Fibroblast of lung (primary cell): Measurements from ENCODE around the gene ARMC10. TPM values are rescaled to one million over a fixed set of nuclear protein-coding genes. Genes with fewer than 3 reads are reported as not detected.
"Not testable (repeated sequence)": the region's sequence is repeated elsewhere in the genome, so short reads cannot be mapped to it uniquely, and the experiment has no call there.

Experiments used
- DNase-seq, 2 donors: peaks; one replicate each; pipeline versions ENCODE4 v3.0.0 to v3.0.0-alpha.2; 2010; ENCODE audit warnings: low read depth in 2 of 2
- H2AFZ ChIP-seq: 2 replicates; pipeline ENCODE4 v1.5.1; 2012; ENCODE audit warnings: low read length, control low read depth, inconsistent platforms
- H3K27ac ChIP-seq: 2 replicates; pipeline ENCODE4 v1.5.1; 2011; ENCODE audit warnings: low read length, control low read depth; ENCODE audit not compliant: insufficient read depth
- H3K27me3 ChIP-seq: 2 replicates; pipeline ENCODE4 v1.5.1; 2011; ENCODE audit warnings: mild to moderate bottlenecking, low read length; ENCODE audit not compliant: control insufficient read depth, insufficient read depth
- H3K36me3 ChIP-seq: 2 replicates; pipeline ENCODE4 v1.5.1; 2011; ENCODE audit warnings: low read length; ENCODE audit not compliant: control insufficient read depth, insufficient read depth
- H3K4me1 ChIP-seq: 2 replicates; pipeline ENCODE4 v1.5.1; 2011; ENCODE audit warnings: low read length; ENCODE audit not compliant: control insufficient read depth, insufficient read depth; ENCODE audit errors: extremely low read depth
- H3K4me2 ChIP-seq: 2 replicates; pipeline ENCODE4 v1.5.1; 2011; ENCODE audit warnings: low read length, control low read depth; ENCODE audit not compliant: insufficient read depth; ENCODE audit errors: extremely low read depth
- H3K4me3 ChIP-seq, 4 experiments: fragments of 200-600 bp in 1 of 4; sonication (generic) in 1 of 4; replicated peaks in 1 of 4; 2 replicates each; pipeline ENCODE4 v1.5.1; 2011 to 2016; ENCODE audit warnings: low read length in 4 of 4, low read depth in 3 of 4, mild to moderate bottlenecking in 3 of 4, control low read depth in 2 of 4, inconsistent platforms in 1 of 4, mixed read lengths in 1 of 4; ENCODE audit not compliant: insufficient read depth in 1 of 4; ENCODE audit errors: control extremely low read depth in 1 of 4
- H3K79me2 ChIP-seq: 2 replicates; pipeline ENCODE4 v1.5.1; 2012; ENCODE audit warnings: mild to moderate bottlenecking, low read length, inconsistent platforms; ENCODE audit not compliant: control insufficient read depth, insufficient read depth
- H3K9ac ChIP-seq: 2 replicates; pipeline ENCODE4 v1.5.1; 2011; ENCODE audit warnings: mild to moderate bottlenecking, low read length, control low read depth; ENCODE audit not compliant: insufficient read depth
- H3K9me3 ChIP-seq: 2 replicates; pipeline ENCODE4 v1.5.1; 2012; ENCODE audit warnings: low read depth, low read length; ENCODE audit not compliant: control insufficient read depth, insufficient read depth
- H4K20me1 ChIP-seq: 2 replicates; pipeline ENCODE4 v1.5.1; 2011; ENCODE audit warnings: low read length; ENCODE audit not compliant: control insufficient read depth, insufficient read depth; ENCODE audit errors: extremely low read depth
- CTCF ChIP-seq, 2 donors: IDR thresholded peaks in 1 of 2; conservative IDR thresholded peaks in 1 of 2; 1 replicate in 1 of 2; 2 replicates in 1 of 2; pipeline ENCODE4 v1.5.1; 2011 to 2012; ENCODE audit warnings: low read length in 2 of 2, control low read depth in 1 of 2, inconsistent platforms in 1 of 2, low read depth in 1 of 2, mild to moderate bottlenecking in 1 of 2
- EZH2 ChIP-seq: IDR thresholded peaks from 2 replicates; pipeline ENCODE4 v1.5.1; 2012; ENCODE audit warnings: low read length, control low read depth, mild to moderate bottlenecking; ENCODE audit errors: missing control alignments
- polyA plus RNA-seq, 2 donors: library from polyadenylated mRNA; depleted of rRNA in 1 of 2; stranded (reverse) in 1 of 2; unstranded in 1 of 2; fragments of >200 nt; gene quantifications; 2 replicates each; pipeline ENCODE4 v1.2.1, GENCODE V29; 2011 to 2012; ENCODE audit warnings: missing spikeins in 1 of 2
- total RNA-seq: library from RNA; depleted of rRNA; stranded (reverse); fragments of >200 nt; gene quantifications from 2 replicates; pipeline ENCODE4 v1.2.1, GENCODE V29; 2014

ARMC10 gene
- total and polyA plus RNA-seq, 2 donors (not counting 1 experiment from before 2014, with no cell fraction given): 31.8 to 50.5 TPM

DNA sequence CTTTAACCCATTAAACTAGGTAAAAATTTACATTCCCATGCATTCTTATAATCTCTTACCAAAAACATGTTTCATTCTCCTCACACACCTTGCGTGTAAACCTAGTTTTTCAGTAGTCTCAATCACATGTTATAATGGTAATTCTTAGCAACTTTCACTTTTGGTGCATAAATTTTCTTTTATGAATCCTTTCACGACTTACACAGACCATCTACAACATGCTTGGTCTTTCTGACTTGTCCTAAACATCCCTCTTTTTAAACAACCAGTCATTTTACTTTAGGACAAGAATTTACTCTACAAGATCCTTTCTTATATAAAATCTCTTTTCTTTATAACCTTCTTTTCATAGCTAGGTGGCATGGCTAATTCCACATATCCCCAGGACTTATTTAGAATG is 26.1 kb upstream of the ARMC10 start:
- H3K27ac ChIP-seq: no peak overlapping the region
- peak; percentile 9 to 34 for DNase-seq
- no peaks in the 10 kb centered on the region for H4K20me1 ChIP-seq

GRCh38 chr7:103051519-103051918 is 23.4 kb upstream of the ARMC10 start:
- Histone ChIP-seq H3K4me1 (no peaks in the 10 kb centered on the region), H2AFZ (no peak overlapping the region), H3K79me2 (no peaks in the 10 kb centered on the region), H3K9me3 (no peaks in the 10 kb centered on the region), H3K36me3 (no peaks in the 10 kb centered on the region), H3K27ac (no peak overlapping the region), H3K4me3 (no peak overlapping the region), H4K20me1 (no peaks in the 10 kb centered on the region), H3K9ac (no peak overlapping the region), H3K4me2 (no peak overlapping the region), H3K27me3 (no peaks in the 10 kb centered on the region)
- TF ChIP-seq EZH2 (no peak), CTCF (conservative IDR thresholded peaks at IDR 0.05 in 1 of 2, IDR thresholded peaks at IDR 0.05 in 1 of 2; ENCODE audit: low read depth in 1 of 2, low read length in 2 of 2) (no peak)
- no peak for DNase-seq

More for the DNA sequence above, 26.1 kb upstream of the ARMC10 start:
- Histone ChIP-seq H3K27me3 (no peaks in the 10 kb centered on the region), H3K79me2 (no peaks in the 10 kb centered on the region), H3K36me3 (no peaks in the 10 kb centered on the region), H3K4me2 (no peak overlapping the region), H3K9me3 (no peaks in the 10 kb centered on the region), H3K4me3 (no peak overlapping the region), H3K4me1 (no peaks in the 10 kb centered on the region), H2AFZ (no peak overlapping the region), H3K9ac (no peak overlapping the region)
- TF ChIP-seq CTCF (conservative IDR thresholded peaks at IDR 0.05 in 1 of 2, IDR thresholded peaks at IDR 0.05 in 1 of 2; ENCODE audit: low read depth in 1 of 2, low read length in 2 of 2): no peak
- TF ChIP-seq EZH2: no peak

GRCh38 chr7:103056006-103056405 is 18.9 kb upstream of the ARMC10 start:
- H4K20me1 ChIP-seq, H3K36me3 ChIP-seq, H3K4me3 ChIP-seq, H3K79me2 ChIP-seq, H3K4me2 ChIP-seq, H3K27me3 ChIP-seq, H2AFZ ChIP-seq, H3K9ac ChIP-seq, DNase-seq, H3K4me1 ChIP-seq, H3K9me3 ChIP-seq, H3K27ac ChIP-seq: not testable (repeated sequence)
